Dedifferentiated amniotic fluid mesenchymal stem cell (primary cell): Measurements from ENCODE around the gene BANP.
"Not testable (repeated sequence)": the region's sequence is repeated elsewhere in the genome, so short reads cannot be mapped to it uniquely, and the experiment has no call there.

Source experiments
- DNase-seq: peaks from one replicate; pipeline ENCODE4 v3.0.0-alpha.2; 2016; ENCODE audit errors: extremely low spot score

Gene BANP

DNA sequence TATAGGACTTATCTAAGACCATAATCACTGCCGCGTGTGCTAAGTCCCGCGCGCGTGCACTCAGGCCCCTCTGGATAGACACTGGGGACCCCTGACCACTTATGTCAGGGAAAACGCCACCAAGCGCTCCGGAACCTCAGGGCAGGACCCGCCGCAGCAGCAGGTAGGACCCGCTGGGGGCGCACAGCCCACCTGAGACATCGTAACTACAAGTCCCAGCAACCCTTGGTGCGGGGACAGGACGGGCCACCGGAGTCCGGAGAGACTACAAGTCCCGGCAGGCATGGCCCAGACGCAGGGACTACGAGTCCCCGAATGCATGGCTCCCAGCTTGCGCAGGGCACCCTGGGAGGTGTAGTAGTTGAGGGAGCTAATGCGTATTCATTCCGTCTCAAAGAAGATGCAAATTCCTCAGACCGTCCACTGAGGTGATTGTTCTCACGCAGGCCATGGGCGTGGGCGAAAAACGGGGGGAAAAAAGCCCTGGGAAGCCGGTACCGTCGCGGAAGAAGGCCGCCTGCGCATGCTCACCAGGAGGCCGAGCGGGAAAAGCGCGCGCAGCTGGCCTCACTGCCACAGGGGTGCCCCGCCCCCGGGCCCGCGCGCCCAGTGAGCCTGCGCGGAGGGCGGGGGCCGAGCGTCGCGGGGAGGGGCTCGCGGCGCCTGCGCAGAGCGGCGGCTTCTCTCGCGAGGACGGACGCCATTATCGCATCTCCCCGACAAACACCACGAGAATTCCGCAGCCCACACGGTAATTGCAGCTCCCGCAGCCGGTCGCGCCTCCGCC lies at the start of gene BANP:
BANP (plus strand) TSS at position 670 of the 787 bp plus-strand sequence. CDS start 23,682 bp downstream, outside the sequence.
- DNase-seq, result peak; percentile 96

- DNase-seq, result not testable (repeated sequence)
Observed at GRCh38 chr16:87904963-87905362, 46.3 kb upstream of the BANP start.

DNA sequence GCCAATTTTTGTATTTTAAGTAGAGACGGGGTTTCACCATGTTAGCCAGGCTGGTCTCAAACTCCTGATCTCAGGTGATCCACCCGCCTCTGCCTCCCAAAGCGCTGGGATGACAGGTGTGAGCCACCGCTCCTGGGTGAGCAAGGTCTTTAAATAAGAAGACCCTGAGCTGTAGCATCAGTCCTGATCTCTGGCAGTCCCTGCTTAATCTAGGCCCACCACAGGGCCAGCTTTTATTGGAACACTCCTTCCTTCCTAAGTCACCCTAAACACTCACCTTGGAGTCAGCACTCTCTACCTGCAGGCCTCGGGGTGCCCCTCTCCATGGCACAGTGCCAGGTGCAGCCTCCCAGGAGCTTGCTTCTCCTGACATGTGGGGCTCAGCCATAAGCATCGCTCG lies 45.7 kb upstream of the BANP start:
- not testable (repeated sequence) for DNase-seq

GRCh38 chr16:87908101-87908500 lies 43.1 kb upstream of the BANP start:
- not testable (repeated sequence) for DNase-seq

DNA sequence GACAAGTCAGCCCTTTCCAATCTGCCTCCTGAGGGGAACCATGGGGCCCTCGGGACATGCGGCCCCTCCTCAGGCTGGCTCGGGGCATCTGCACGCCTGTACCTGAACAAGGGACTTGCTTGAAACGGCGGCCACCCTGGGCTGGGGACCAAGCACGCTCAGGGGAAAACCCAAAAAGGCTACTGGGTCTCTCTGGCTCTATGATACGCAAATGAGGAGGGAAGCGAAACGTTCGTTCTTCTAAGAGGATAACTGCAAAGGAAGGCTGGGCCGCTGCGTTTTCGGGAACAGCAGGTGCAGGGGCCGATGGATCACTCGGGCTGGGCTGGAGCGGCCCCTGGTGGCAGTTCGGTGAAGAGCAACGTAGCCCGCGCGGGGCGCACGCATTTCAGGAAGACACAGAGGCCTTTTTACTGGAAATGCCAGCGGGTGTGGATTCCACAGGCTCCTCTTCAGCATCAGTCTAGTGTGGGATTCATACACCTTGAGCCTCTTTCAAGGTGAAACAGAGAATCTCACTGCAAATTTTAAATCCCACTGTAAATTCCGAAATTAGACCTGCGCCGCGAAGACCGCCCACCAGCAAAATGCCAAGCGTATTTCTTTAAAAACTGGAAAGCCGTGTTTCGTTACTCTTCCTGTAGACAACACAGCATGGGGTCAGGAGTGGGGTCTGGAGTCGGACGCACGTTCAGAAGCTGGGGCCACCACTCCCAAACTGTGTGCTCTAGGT lies 41.9 kb upstream of the BANP start:
- DNase-seq, result peak; percentile 27

- not testable (repeated sequence) for DNase-seq
Observed at GRCh38 chr16:87911106-87911763, 40.0 kb upstream of the BANP start.

GRCh38 chr16:87912691-87913090 lies 38.5 kb upstream of the BANP start:
- DNase-seq, result not testable (repeated sequence)

GRCh38 chr16:87914021-87914725 lies 37.1 kb upstream of the BANP start:
- DNase-seq, result not testable (repeated sequence)

DNA sequence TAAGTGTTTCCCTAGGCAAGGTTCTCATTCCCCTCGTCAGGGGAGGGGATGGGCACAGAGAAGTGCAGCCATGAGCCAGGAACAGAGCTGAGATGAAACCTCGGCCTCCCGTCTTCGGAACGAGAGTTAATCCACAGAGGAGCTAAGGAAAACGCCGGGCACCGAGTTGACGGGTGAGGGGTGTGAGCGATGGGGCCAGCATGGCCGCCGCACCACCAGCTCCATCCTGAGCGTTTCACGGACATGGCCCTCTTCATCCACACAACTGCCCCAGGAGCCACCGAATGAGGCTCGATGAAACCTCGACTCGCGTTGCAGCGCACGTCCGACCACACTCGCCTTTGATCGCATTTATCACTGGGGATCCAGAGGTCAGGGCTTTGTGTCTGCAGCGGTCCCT lies 36.4 kb upstream of the BANP start:
- no peak for DNase-seq

DNA sequence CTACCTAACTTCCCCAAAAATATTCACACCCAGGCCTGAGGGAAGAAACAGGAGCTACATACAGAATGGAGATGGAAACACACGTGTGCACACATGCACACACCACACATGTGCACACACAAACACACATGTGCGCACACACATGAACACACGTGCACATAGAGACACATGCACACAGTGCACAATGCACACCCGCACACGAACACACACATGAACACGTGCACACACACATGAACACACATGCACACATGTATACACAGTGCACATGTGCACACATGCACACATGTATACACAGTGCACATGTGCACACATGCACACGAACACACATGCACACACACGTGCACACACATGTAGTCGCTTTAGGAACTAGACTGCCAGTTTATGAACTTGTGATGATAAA lies 33.7 kb upstream of the BANP start:
- DNase-seq, result no peak

DNA sequence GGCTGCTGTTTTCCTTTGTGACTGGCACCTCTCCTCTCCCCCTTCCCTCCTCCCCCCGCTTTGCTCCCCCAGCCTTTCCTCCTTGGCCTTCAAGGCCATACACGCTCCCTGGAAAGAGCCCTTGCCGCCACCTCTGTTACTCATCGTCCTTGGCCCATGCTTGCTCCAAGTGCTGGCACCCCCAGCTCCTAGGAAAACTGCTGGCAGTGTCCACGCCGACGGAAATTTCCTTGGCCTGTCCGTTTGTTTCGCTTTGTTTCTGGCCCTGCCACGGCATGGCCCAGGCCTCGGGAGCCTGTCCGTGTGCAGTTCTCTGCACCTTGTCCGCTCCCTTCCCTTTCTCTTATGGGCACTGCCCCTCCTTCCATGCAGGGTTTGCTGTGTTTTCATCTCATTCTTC lies 32.9 kb upstream of the BANP start:
- no peak for DNase-seq

DNA sequence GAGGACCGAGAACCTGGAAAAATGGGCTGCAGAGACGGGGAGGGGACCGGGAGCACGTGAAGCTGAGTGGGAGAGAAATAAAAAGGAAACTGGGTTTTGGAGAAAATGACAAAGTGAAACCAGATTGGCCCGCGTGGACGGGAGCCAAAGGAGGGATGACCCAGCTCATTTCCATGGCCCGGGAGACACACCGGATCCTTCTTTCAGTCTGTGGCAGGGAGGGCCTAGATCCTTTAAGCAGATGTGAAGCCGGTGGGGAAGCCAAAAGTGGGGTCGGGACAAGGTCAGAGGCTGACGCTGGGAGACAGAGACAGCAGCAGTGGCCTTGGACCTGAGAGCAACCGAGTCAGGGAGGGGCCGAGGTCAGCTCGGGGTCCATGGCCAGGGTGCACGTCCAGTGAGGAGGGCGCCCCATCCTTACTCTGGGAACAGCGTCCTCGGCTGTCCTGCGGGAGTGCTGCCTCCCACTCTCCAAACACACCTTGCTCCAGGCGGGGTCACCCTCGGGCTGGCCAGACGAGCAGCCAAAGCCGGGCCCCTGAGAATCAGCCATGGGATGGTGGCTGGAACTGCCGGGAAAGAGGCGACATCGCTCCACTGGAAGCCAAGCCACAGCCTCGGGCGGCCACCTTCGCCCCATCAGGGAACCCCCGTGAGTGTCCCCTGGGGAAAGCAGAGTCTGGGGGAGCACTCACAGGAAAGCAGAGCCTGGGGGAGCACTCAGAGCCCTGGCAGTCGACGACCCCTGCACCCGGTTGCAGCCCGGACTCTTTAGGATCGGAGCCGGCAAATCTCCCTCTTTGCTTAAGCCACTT lies 32.2 kb upstream of the BANP start:
- no peak for DNase-seq

DNA sequence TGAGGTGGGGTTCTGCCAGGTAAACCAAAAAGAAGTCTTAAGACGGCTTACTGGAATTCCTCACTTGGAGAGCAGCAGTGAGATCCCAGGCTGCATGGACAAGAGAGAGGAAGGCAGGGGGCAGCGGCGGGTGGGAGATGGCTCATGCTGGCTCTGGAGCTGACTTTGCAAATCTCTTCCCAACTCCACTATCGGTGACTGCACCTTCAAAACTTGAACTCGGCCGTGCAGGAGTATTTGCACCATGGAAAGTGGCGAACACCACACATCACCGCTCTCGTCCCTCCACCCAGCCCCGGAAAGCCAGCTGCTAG lies 31.6 kb upstream of the BANP start:
- DNase-seq, result no peak

- no peak for DNase-seq
Observed at GRCh38 chr16:87921236-87921773, 29.9 kb upstream of the BANP start.

- DNase-seq, result no peak
Observed at GRCh38 chr16:87922250-87922871, 28.9 kb upstream of the BANP start.

DNA sequence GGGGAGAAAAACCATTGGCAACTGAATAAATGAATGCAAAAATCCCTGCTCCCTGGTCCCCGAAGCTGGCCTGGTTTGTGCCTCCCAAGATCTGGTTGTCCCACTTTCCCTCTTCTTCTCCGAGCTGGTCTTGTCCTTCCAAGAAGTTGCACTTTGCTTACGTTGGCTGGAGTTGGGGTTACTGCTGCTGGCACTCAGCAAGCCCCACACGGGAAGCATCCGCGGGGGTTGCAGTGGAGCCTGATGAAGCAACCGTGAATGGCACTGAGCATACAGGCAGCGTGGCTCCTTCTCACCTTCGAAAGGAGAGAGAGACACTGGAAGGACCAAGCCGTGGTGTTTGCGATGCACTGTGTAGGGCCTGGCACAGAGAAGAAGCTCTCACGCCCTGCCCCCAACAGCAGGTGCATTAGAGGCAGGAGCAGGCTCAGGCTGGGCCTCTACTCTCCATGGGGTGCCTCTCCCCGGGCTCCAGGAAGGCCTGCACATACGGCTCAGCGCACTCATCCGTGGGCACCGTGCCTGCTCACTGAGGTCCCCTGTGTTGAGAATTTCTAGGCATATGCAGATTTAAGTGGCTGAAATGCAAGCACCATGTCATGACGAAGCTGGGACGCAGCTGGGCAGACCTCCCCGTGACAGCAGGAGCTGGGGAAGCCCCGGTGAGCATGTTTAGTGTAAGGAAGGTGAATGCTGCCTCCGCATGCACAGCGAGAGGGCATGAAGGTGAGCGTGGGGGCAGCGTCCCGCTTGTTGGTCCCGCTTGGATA lies 27.0 kb upstream of the BANP start:
- DNase-seq, result no peak

GRCh38 chr16:87924811-87925670 lies 26.2 kb upstream of the BANP start:
- DNase-seq, result no peak

DNA sequence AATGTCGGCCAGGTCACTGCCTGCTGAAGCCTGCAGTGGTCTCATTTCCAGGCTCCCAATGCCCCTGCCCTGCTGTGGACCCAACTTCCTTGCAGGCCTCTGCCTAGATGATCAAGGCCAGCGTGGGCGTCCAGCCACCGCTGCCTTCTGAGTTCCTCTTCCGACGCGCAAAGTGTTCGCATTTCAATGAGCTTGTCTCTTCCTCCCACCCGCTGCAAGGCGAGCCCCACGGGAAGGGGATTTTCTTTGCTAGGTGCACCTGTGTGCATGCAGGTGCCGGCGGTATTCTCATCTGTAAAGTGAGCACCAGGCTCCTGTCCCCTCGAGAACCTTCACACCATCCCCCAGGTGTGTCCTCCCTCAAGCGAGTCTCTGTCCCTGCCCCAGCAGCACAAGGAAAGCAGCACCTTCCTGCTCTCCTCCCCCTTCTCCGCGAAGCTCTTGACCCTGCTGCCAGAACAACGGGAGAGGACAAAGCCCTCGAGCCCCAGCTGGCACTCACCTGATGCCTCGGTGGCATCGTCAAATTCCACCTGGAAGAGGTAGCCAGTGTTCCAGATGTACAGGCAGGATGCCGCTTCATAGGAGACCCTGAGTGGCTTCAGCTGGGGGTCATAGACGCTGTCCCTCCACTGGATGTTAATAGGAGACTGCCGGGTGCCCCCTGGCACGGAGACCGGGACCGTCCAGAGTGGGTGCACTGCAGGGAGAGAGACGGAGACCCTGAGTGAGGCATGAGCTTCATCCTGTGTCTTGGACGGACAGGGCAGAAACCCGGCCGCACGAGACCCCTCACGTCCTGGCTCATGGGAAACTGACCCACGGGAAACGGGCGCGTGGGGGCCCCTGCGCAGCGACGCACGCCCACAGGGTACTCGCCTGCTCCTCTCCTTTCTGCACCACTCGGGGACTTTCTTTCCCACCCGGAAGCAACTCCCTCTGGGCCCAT lies 24.7 kb upstream of the BANP start:
- DNase-seq, result no peak
